Stimulated activated CD4-positive, alpha-beta T cell treated with anti-CD3 and anti-CD28 coated beads, Interleukin-15, amount 100 ng/mL, for 48 hours (primary cell): Measurements from ENCODE around the gene SPOCK2.

Source experiments
- DNase-seq, 2 donors: peaks; one replicate each; pipeline ENCODE4 v3.0.0-alpha.2; 2020; ENCODE audit warnings: low read depth in 2 of 2

Gene SPOCK2

GRCh38 chr10:72088889-72089575 lies 681 bp upstream of the SPOCK2 start:
- peak in 1 of 2 donors; percentile 52 for DNase-seq

GRCh38 chr10:72087392-72087968 lies 871 bp downstream of the SPOCK2 start:
- DNase-seq = peak in 1 of 2 donors; percentile 36

- peak in 1 of 2 donors; percentile 39 for DNase-seq
Observed at GRCh38 chr10:72086466-72087391, 1.6 kb downstream of the SPOCK2 start.

GRCh38 chr10:72085864-72086465 lies 2.4 kb downstream of the SPOCK2 start:
- no peak for DNase-seq

GRCh38 chr10:72085166-72085565 lies 3.2 kb downstream of the SPOCK2 start:
- DNase-seq = no peak

- DNase-seq = peak in 1 of 2 donors; percentile 49
Observed at GRCh38 chr10:72083790-72084459, 4.4 kb downstream of the SPOCK2 start.

- DNase-seq = no peak
Observed at GRCh38 chr10:72082856-72083789, 5.2 kb downstream of the SPOCK2 start.

- DNase-seq = no peak
Observed at GRCh38 chr10:72081772-72082590, 6.4 kb downstream of the SPOCK2 start.

GRCh38 chr10:72081210-72081609 lies 7.1 kb downstream of the SPOCK2 start:
- DNase-seq = no peak

- no peak for DNase-seq
Observed at GRCh38 chr10:72080042-72080975, 8.0 kb downstream of the SPOCK2 start.

- DNase-seq = no peak
Observed at GRCh38 chr10:72079356-72079755, 9.0 kb downstream of the SPOCK2 start.

GRCh38 chr10:72077275-72077990 lies 10.9 kb downstream of the SPOCK2 start:
- DNase-seq = no peak

GRCh38 chr10:72076756-72077155 lies 11.6 kb downstream of the SPOCK2 start:
- DNase-seq = no peak

- no peak for DNase-seq
Observed at GRCh38 chr10:72075376-72076115, 12.8 kb downstream of the SPOCK2 start.

GRCh38 chr10:72074574-72075375 lies 13.6 kb downstream of the SPOCK2 start:
- DNase-seq = no peak
